Erythroblast (primary cell): ENCODE measurements around the gene NDFIP2.

Experiments used
- GATA1 ChIP-seq: IDR thresholded peaks from 2 replicates; pipeline ENCODE4 v1.6.1; 2011; ENCODE audit warnings: low read depth, mild to moderate bottlenecking, control low read depth, low read length, moderate library complexity
- POLR2A ChIP-seq: IDR thresholded peaks from 2 replicates; pipeline ENCODE4 v1.6.1; 2011; ENCODE audit warnings: mild to moderate bottlenecking, low read length

- no peak for TF ChIP-seq POLR2A
- TF ChIP-seq GATA1, result no peak
These were observed 30.7 kb downstream of the NDFIP2 start for GRCh38 chr13:79511611-79512010.
